ELR (cell line): ENCODE measurements around the gene TMEM107.

Experiments
- DNase-seq: peaks from one replicate; pipeline ENCODE4 v3.0.0-alpha.2; 2015; ENCODE audit warnings: low read depth

TMEM107 gene

DNA sequence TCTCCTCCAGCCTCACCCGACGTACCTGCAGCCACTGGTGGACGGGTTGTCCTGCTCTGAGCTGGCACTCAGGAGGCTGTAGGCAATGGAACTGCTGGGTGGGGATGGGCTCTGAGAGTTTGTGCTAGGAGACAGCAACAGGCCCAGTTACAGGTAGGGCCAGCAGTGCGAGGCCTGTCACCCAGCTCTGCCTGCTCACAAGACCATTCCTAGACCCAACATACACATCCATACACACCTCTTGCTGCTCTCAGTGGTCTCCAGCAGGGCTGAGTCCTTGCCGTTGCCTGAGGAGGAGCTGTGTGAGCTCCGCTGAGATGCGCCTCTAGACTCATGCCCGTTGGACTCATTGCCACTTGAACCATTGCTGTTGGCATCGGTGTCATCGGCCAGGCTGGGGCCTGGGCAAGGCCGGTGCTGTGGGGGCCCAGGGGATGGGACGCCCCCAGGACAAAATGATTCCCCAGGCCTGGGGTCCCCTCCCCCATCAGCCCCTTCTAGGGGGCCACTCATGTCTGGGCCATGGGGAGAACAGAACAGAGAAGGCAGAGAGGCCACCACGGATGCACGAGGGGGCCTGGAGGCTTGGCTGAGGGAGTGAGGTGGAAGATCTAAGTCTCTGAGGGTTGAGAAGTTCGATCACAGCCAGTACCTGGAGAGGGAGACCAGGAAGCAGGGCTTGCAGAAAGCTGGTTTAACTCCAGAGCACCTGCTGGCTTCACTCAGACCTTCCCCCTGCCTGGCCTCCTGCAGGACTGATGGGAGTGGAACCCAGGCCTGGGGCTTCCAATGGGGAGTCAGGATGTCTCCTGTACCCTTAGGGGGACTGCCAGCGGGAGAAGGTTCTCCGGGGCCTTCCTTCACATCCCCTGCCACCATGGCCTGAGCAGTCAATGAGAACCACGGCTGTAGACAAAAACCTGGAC is 25.7 kb downstream of the TMEM107 start:
- DNase-seq: no peak

DNA sequence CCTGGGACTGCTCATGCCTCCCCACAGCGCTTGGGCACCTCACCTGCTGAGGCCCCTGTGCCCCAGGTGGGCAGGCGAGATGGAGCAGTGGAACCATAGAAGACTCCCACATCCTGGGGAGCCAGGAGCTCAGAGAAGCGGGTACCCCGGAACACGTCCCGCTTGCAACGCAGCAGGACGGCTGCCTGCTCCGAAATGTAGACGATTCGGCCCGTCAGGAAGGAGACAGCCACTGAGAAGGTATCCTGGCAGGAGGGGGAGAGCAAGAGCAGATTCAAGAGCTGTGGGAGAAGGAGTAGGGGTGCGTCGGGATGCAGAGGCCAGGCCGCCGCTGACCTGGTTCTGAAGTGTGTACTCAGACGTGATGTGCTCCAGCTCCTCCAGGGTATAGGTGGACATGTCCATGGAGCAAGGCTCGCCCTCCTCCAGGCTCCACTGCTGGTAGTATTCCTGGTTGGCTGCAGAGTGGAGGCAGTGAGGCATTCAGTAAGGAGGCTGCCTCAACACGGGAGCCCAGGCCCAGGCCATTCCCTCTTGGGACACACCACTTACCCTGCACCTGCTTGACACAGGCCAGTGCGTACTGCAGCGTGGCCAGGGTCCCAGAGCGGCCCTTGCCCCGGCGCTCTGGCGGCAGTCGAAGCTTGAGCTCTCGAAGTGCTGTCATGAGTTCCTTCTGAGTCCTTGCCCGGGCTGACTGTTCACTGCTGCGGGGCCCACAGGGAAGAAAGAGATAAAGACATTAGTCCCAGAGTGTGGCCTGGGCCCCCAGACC is 26.6 kb downstream of the TMEM107 start:
- DNase-seq: no peak

DNA sequence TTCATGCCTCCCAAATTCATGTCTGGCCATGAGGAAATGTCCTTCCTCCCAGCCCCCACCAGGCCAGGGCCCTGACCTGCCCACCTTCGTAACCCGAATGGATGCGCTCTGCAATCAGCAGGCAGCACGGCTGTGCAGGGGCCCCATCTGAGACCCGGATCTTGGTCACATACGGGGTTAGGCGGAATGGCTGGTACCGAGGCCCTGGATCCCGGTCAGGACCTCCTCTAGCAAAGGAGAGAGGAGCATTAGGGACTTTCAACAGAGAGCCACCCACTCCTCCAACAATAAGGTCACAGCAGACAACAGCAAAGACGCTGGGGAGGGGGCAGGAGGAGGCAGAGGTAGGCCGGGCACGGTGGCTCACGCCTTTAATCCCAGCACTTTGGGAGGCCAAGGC is 27.6 kb downstream of the TMEM107 start:
- DNase-seq: no peak

DNA sequence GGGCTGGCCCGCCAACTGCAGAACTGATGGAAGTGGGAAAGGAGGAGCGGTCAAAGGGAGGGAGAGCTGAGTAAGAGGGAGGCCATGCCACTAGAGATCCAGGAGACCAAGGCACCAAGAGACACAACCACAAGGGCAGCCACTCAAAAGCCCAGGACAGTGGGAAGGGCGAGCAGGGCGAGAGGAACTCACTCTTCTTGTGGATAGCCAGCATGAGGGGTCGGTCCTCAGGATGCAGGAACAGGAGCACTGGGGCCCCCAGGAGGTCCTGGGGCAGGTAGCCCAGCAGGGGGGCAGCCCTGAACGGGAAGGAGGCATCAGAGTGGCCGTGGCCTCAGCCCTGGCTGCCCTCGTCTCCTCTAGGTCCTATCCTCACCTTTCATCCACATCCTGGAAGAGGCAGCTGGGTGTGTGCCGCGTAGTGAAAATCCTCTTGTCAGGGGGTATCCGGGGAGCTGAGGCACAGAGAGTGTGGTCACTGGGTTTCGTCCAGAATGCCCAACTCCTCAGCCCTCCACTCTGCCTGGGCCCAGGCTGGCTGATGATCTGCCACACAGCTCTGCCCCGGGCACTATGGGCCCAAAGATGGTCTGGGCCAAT is 28.3 kb downstream of the TMEM107 start:
- DNase-seq: no peak

GRCh38 chr17:8147141-8147804 is 28.9 kb downstream of the TMEM107 start:
- no peak for DNase-seq

- DNase-seq: no peak
These were observed 29.6 kb downstream of the TMEM107 start for GRCh38 chr17:8146381-8147140.

DNA sequence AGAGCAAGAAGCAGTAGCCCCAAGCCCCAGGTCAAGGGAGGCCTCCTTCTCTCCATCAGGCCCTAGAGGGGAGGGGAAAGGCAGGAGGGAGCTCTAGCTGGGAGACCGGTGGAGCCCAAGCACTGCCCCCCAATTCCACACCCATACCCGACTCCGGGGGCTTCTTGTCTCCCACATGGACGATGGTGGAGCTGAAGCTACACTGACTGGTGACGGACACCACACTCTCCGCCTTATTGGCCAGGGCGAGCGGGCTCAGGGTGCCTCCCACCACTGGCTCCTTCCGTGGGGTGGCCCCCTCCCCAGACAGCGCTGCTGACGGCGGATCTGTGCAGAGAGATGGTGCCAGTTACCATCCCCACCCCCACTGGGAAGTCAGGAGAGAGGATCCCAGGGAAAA is 30.4 kb downstream of the TMEM107 start:
- DNase-seq: no peak

- DNase-seq: no peak
These were observed 31.6 kb downstream of the TMEM107 start for GRCh38 chr17:8144401-8145231.

DNA sequence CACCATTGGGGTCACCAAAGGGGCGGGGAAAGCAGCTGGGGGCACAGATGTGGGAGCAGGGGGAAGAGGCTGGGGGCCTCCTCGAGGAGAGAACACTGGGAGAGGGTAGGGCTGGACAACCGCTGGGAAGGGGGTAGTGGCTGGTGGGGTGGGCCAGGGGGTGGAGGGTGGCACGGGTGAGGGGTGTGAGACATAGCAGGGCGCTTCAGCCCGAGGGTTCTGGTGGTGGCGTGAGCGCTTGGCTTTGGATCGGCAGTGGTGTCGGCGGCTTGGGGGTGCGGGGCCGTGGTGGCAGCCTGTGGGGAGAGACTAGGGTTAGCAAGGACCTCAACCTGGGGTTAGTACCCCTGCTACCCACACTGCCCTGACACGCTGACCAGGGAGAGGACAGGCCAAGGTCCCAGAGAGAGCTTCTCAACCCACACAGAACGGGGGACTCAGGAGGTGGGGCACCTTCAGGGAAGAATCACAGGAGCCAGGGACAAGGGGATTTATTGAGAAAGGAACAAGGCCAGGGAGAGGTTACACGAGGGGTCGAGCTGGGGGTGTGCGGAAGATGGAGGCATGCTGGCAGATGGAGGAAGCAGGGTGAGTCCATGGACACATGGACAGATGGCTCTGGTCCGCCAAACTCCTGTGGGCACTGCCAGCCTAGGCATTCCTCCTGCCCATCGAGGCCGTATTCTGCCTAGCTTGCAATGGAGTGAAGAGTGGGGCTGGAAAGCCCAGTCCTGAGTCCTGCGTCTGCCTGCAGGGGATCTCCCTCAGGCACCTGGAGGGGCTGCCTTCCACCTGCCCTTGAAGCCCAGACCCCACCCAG is 32.4 kb downstream of the TMEM107 start:
- no peak for DNase-seq

DNA sequence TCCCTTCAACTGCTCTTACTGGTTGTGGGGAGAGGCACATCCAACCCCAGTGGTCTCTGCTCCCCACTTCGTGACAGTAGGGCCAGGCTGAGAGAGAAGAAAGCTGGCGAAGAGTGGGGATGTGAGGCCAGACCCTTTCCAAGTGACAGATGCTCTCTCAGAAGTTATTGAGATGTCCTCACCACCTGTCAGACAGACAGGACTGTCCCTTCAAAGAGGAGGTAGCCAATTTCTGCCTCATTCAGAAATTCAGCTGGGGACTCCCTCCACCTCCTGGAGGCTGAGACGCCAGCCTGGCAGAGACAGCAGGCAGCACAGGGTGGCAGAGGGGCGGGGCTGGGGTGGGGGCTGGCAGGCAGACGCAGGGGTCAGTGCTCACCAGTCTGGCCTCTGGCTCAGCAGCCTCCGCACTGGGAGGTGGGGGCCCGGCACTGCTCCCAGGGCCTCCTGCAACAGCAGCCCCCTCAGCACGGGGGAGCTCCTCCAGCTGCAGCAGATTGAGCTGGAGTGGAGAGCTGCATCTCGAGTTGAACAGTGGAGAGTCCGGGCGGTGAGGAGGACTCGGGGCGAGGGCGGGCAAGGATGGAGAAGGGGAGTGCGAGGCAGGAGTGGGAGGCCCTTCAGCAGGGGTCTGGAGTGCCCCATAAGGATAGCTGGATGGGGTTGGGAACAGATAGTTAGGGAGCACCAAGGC is 33.1 kb downstream of the TMEM107 start:
- DNase-seq: no peak

GRCh38 chr17:8142158-8142886 is 33.9 kb downstream of the TMEM107 start:
- no peak for DNase-seq

GRCh38 chr17:8141741-8142140 is 34.4 kb downstream of the TMEM107 start:
- DNase-seq: no peak

GRCh38 chr17:8141045-8141444 is 35.1 kb downstream of the TMEM107 start:
- no peak for DNase-seq

DNA sequence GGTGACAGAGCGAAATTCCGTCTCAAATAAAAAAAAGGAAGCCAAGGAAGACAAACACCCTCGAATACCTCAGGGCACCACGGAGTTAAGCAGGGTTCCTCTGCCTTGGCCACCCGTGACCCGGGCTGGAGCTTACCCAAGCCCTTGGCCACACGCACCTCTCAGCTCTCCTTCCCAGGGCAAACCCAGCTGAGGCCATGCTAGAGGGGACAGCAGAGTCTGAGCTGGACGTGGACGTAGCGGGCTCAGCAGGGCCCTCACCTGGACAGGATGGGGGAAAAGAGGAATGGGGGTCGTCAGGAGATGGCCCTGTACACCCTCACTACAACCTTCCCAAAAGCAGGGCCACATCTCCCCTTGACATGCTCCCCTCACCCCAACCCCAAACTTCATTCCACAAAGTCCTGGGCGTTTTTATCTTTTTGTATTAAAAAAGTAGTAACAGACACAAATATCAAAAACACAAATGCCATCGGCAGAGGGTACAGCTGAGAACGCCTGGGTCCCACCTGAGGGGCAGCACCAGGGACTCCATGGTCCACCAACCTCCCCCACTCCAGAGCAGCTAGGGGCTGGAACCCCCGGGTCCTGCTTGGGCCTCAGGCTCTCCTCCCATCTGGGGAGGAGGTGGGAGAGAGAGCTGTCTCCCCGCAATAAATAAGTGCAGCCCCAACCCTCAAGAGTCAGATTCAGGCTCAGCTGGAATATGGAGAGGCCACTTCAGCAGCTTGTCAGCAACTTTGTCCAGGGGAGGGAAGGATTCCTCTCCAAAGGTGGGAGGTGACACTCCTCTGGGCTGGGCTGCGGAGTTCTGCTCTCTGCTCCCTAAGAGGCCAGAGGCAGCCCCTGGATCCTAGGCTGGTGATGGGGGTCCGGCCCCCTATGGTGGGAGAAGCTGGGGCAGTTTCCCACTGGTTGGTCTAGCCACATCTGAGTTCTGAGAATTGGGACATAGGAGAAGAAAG is 35.8 kb downstream of the TMEM107 start:
- no peak for DNase-seq

GRCh38 chr17:8138672-8139371 is 37.4 kb downstream of the TMEM107 start:
- DNase-seq: peak; percentile 99

DNA sequence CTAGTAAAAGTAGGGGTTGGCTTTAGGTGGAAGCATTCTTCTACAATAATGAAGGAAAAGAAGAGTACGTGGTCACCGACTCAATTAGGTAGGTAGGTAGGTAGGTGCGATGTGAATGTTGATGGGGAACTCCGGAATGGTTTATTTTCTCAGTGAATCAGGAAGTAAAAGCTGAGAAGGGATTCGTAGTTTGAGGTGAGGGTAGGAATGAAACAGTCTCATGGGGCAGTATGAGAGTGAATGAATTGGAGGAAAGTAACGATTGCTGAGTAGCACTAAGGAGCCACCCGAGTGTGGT is 37.9 kb downstream of the TMEM107 start:
- DNase-seq: no peak
